Iris pigment epithelial cell (primary cell): ENCODE measurements around the gene PSMD11.
"Not testable (repeated sequence)": the region's sequence is repeated elsewhere in the genome, so short reads cannot be mapped to it uniquely, and the experiment has no call there.

ENCODE experiments used
- DNase-seq: peaks from one replicate; pipeline ENCODE4 v3.0.0-alpha.2; 2011; ENCODE audit warnings: low read depth

PSMD11 gene

GRCh38 chr17:32444301-32445073, at the start of gene PSMD11:
TSS of gene PSMD11 (plus strand) at chr17:32444510. CDS start at chr17:32444524, 14 bp downstream.
- DNase-seq: peak; percentile 97

- no peak for DNase-seq
These were observed 48.0 kb upstream of the PSMD11 start for GRCh38 chr17:32396343-32396742.

- DNase-seq: no peak
These were observed 45.4 kb upstream of the PSMD11 start for GRCh38 chr17:32398946-32399345.

GRCh38 chr17:32410085-32410484, 34.2 kb upstream of the PSMD11 start:
- DNase-seq: not testable (repeated sequence)

GRCh38 chr17:32426894-32427293, 17.4 kb upstream of the PSMD11 start:
- DNase-seq: no peak

GRCh38 chr17:32429598-32429997, 14.7 kb upstream of the PSMD11 start:
- no peak for DNase-seq

- DNase-seq: no peak
These were observed 3.6 kb upstream of the PSMD11 start for GRCh38 chr17:32440722-32441121.

GRCh38 chr17:32441886-32442285, 2.4 kb upstream of the PSMD11 start:
- DNase-seq: no peak

- DNase-seq: peak; percentile 2
These were observed 446 bp upstream of the PSMD11 start for GRCh38 chr17:32443827-32444300.

- DNase-seq: peak; percentile 82
These were observed 735 bp downstream of the PSMD11 start for GRCh38 chr17:32445074-32445415.

- DNase-seq: peak; percentile 3
These were observed 1.2 kb downstream of the PSMD11 start for GRCh38 chr17:32445497-32445896.

- peak; percentile 78 for DNase-seq
These were observed 1.7 kb downstream of the PSMD11 start for GRCh38 chr17:32445971-32446370.

GRCh38 chr17:32446949-32447348, 2.6 kb downstream of the PSMD11 start:
- no peak for DNase-seq

- DNase-seq: no peak
These were observed 5.7 kb downstream of the PSMD11 start for GRCh38 chr17:32449963-32450362.

GRCh38 chr17:32450379-32450778, 6.1 kb downstream of the PSMD11 start:
- not testable (repeated sequence) for DNase-seq

- DNase-seq: no peak
These were observed 7.6 kb downstream of the PSMD11 start for GRCh38 chr17:32451879-32452278.

GRCh38 chr17:32452281-32452680, 8.0 kb downstream of the PSMD11 start:
- DNase-seq: peak; percentile 33

GRCh38 chr17:32453370-32453769, 9.1 kb downstream of the PSMD11 start:
- DNase-seq: no peak

GRCh38 chr17:32458371-32458770, 14.1 kb downstream of the PSMD11 start:
- DNase-seq: peak; percentile 7

GRCh38 chr17:32460054-32460453, 15.7 kb downstream of the PSMD11 start:
- no peak for DNase-seq

GRCh38 chr17:32461498-32461852, 17.2 kb downstream of the PSMD11 start:
- DNase-seq: no peak

GRCh38 chr17:32461853-32462617, 17.7 kb downstream of the PSMD11 start:
- DNase-seq: peak; percentile 72

- no peak for DNase-seq
These were observed 19.0 kb downstream of the PSMD11 start for GRCh38 chr17:32463304-32463703.
